Cardiac fibroblast (primary cell): ENCODE measurements around the gene RFC2.
A peak's percentile ranks its signal among the peaks of the same experiment; 100 is the strongest.
"Not testable (repeated sequence)": the region's sequence is repeated elsewhere in the genome, so short reads cannot be mapped to it uniquely, and the experiment has no call there.

ENCODE experiments used
- DNase-seq, 2 donors: peaks; one replicate each; pipeline versions ENCODE4 v3.0.0 to v3.0.0-alpha.2; 2010; ENCODE audit warnings: low read depth in 2 of 2
- H3K4me3 ChIP-seq, 2 donors: replicated peaks in 1 of 2; 1 replicate in 1 of 2; 2 replicates in 1 of 2; pipeline ENCODE4 v1.5.1; 2011; ENCODE audit warnings: low read depth in 2 of 2, low read length in 2 of 2, mild to moderate bottlenecking in 2 of 2, moderate library complexity in 1 of 2
- TF ChIP-seq, protein P1 (sequence below): IDR thresholded peaks from one replicate; pipeline ENCODE4 v1.5.1; 2011; ENCODE audit warnings: low read depth, mild to moderate bottlenecking, low read length, inconsistent platforms

Gene RFC2

DNA sequence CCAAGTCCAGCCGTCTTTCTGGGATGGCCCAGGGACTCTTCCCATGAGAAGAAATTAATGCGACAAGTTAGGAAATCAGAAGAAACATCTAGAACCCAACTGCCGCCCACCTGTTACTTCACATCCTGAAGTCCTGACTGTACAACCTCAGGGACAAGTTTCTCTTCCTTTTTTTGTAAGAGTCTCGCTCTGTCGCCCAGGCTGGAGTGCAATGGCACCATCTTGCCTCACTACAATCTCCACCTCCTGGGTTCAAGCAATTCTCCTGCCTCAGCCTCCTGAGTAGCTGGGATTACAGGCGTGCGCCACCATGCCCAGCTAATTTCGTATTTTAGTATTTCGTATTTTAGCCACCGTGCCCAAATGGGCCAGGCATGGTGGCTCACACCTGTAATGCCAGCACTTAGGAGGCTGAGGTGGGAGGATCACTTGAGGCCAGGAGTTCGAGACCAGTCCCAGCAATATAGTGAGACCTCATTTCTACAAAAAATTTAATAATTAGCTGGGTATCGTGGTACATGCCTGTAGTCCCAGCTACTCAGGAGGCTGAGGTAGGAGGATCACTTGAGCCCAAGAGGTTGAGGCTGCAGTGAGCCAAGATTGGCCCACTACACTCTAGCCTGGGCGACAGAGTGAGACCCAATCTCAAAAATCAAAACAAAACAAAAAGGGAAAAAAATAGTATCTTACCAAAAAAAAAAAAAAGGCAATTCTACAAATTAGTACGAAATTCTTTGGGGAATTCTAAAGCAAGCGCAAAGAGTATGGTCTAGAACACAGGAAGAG, 23.6 kb downstream of the RFC2 start:
- no peak for DNase-seq
- TF ChIP-seq, protein P1, sequence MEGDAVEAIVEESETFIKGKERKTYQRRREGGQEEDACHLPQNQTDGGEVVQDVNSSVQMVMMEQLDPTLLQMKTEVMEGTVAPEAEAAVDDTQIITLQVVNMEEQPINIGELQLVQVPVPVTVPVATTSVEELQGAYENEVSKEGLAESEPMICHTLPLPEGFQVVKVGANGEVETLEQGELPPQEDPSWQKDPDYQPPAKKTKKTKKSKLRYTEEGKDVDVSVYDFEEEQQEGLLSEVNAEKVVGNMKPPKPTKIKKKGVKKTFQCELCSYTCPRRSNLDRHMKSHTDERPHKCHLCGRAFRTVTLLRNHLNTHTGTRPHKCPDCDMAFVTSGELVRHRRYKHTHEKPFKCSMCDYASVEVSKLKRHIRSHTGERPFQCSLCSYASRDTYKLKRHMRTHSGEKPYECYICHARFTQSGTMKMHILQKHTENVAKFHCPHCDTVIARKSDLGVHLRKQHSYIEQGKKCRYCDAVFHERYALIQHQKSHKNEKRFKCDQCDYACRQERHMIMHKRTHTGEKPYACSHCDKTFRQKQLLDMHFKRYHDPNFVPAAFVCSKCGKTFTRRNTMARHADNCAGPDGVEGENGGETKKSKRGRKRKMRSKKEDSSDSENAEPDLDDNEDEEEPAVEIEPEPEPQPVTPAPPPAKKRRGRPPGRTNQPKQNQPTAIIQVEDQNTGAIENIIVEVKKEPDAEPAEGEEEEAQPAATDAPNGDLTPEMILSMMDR = no peak

GRCh38 chr7:74228951-74229900, 25.0 kb downstream of the RFC2 start:
- H3K4me3 ChIP-seq = no peak overlapping the region
- TF ChIP-seq, protein P1 = no peak
- DNase-seq = peak in 1 of 2 donors; percentile 54

More for the DNA sequence above, 23.6 kb downstream of the RFC2 start:
- no peak overlapping the region for H3K4me3 ChIP-seq

DNA sequence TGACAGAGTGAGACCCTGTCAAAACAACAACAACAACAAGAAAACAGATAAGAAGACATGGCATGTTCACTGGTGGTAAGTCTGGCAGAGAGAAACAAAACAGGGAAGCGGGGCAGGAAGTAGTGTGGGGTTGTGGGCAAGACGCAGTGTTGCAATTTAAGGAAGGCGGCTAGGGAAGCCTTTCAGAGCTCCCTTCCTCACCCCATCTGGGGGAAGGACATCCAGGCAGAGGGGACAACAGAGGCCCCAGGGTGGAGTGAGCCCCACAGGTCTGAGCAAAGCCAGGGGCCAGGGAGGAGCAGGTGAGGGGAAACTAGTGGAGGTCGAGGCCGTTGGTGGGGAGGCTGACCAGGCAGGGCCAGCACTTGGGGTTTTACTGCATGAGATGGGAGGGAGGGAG, 27.6 kb downstream of the RFC2 start:
- no peak overlapping the region for H3K4me3 ChIP-seq
- no peak for DNase-seq
- TF ChIP-seq, protein P1 = no peak

GRCh38 chr7:74225400-74225799, 28.8 kb downstream of the RFC2 start:
- DNase-seq = no peak
- TF ChIP-seq, protein P1 = no peak
- no peak overlapping the region for H3K4me3 ChIP-seq

DNA sequence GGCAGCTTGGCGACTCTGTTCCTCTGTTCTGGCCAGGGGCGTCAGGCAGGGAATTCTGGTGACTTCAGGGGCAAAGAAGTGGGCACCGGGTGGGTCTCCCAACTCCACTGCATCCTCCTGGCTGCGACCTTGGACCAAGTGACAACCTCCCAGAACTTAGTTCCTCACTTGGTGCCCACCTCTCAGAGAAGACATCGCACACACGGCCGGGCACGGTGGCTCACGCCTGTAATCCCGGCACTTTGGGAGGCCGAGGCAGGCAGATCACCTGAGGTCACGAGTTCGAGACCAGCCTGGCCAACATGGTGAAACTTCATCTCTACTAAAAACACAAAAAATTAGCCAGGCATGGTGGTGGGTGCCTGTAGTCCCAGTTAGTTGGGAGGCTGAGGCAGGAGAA, 29.3 kb downstream of the RFC2 start:
- not testable (repeated sequence) for DNase-seq, H3K4me3 ChIP-seq

DNA sequence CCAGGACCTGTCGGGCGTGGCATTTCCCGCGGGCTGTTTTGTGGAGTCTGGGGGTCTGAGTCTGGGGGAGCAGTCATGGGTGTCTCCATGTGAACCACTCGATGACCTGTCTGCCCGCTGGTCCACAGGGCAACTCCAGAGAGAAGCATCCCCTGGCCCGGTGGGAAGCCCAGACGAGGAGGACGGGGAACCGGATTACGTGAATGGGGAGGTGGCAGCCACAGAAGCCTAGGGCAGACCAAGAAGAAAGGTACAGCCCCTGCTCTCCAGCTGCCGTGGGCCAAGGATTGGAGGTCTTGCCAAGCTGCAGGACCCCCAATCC, 29.7 kb downstream of the RFC2 start:
- H3K4me3 ChIP-seq = no peak overlapping the region
- TF ChIP-seq, protein P1 = no peak
- no peak for DNase-seq
